Loucy (cell line): Measurements from ENCODE around the gene HIGD2A.

Source experiments
- H2AFZ ChIP-seq: fragments of 200-600 bp; sonication (generic); 2 replicates; pipeline ENCODE4 v1.6.0; 2016; ENCODE audit warnings: antibody characterized with exemption, mild to moderate bottlenecking, low read length, moderate library complexity
- H3F3A ChIP-seq: fragments of 200-600 bp; 2 replicates; pipeline ENCODE4 v1.6.0; 2016; ENCODE audit warnings: antibody characterized with exemption, low read depth, mild to moderate bottlenecking
- H3K27me3 ChIP-seq: fragments of 200-600 bp; sonication (generic); 2 replicates; pipeline ENCODE4 v1.6.1; 2014; ENCODE audit warnings: low read length, mild to moderate bottlenecking; ENCODE audit not compliant: insufficient read depth, poor library complexity, severe bottlenecking
- H3K36me3 ChIP-seq: fragments of 200-600 bp; sonication (generic); 2 replicates; pipeline ENCODE4 v1.6.1; 2016; ENCODE audit warnings: low read length; ENCODE audit not compliant: insufficient read depth
- H3K4me1 ChIP-seq: fragments of 200-600 bp; sonication (generic); 2 replicates; pipeline ENCODE4 v1.5.1; 2014; ENCODE audit warnings: low read length, mild to moderate bottlenecking; ENCODE audit not compliant: insufficient read depth, poor library complexity, severe bottlenecking
- H3K4me2 ChIP-seq: fragments of 200-600 bp; sonication (generic); 2 replicates; pipeline ENCODE4 v1.6.0; 2014; ENCODE audit warnings: antibody characterized with exemption, low read length, low read depth, mild to moderate bottlenecking; ENCODE audit not compliant: poor library complexity, severe bottlenecking
- H3K4me3 ChIP-seq: fragments of 200-600 bp; sonication (generic); 2 replicates; pipeline ENCODE4 v1.5.1; 2014; ENCODE audit warnings: low read length, mild to moderate bottlenecking, mixed read lengths; ENCODE audit not compliant: poor library complexity, severe bottlenecking
- H3K79me2 ChIP-seq: fragments of 200-600 bp; sonication (generic); 2 replicates; pipeline ENCODE4 v1.6.1; 2014; ENCODE audit warnings: low read length; ENCODE audit not compliant: insufficient read depth
- H3K9ac ChIP-seq: fragments of 200-600 bp; sonication (generic); 2 replicates; pipeline ENCODE4 v1.6.0; 2014; ENCODE audit warnings: mild to moderate bottlenecking, low read depth, low read length, moderate library complexity; ENCODE audit not compliant: poor library complexity, severe bottlenecking
- H3K9me2 ChIP-seq: fragments of 200-600 bp; sonication (generic); replicated peaks from 2 replicates; pipeline ENCODE4 v1.6.1; 2016; ENCODE audit warnings: low read depth, low read length, mixed read lengths
- H3K9me3 ChIP-seq: fragments of 200-600 bp; sonication (generic); 2 replicates; pipeline ENCODE4 v1.6.1; 2014; ENCODE audit warnings: mild to moderate bottlenecking, antibody characterized with exemption, low read length, low read depth; ENCODE audit not compliant: insufficient read depth
- H4K20me1 ChIP-seq: fragments of 200-600 bp; sonication (generic); 2 replicates; pipeline ENCODE4 v1.6.0; 2014; ENCODE audit warnings: antibody characterized with exemption, low read length, mild to moderate bottlenecking; ENCODE audit not compliant: insufficient read depth, poor library complexity, severe bottlenecking
- EZH2phosphoT487 ChIP-seq: fragments of 200-600 bp; IDR thresholded peaks from 2 replicates; pipeline ENCODE4 v1.6.1; 2018; ENCODE audit warnings: antibody characterized with exemption, mild to moderate bottlenecking, moderate library complexity, borderline replicate concordance
- TF ChIP-seq, protein P1 (sequence below): fragments of 200-600 bp; sonication (generic); conservative IDR thresholded peaks from 2 replicates; pipeline ENCODE4 v1.5.1; 2014; ENCODE audit warnings: mild to moderate bottlenecking, antibody characterized with exemption, low read length

The HIGD2A gene

DNA sequence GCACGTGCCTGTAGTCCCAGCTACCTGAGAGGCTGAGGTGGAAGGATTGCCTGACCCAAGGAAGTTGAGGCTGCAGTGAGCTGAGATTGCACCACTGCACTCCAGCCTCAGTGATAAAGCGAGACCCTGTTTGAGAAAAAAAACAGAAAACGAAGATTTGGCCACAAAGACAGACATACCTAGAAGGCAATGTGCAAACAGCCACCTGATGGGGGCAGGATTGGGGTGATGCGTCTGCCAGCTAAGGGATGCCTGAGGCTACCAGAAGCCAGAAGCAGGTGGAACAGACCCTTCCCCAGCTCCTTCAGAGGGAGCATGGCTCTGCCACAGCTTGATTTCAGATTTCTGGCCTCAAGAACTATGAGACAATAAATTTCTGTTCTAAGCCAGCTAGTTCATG, 2.9 kb downstream of the HIGD2A start:
- H3K9me2 ChIP-seq: no peaks in the 10 kb centered on the region
- H2AFZ ChIP-seq: no peak overlapping the region
- H3K4me1 ChIP-seq: peaks cover 3% of the 10 kb centered on the region
- H3F3A ChIP-seq: no peaks in the 10 kb centered on the region
- H3K9me3 ChIP-seq: no peaks in the 10 kb centered on the region
- H3K9ac ChIP-seq: no peak overlapping the region
- H4K20me1 ChIP-seq: no peaks in the 10 kb centered on the region
- TF ChIP-seq, protein P1, sequence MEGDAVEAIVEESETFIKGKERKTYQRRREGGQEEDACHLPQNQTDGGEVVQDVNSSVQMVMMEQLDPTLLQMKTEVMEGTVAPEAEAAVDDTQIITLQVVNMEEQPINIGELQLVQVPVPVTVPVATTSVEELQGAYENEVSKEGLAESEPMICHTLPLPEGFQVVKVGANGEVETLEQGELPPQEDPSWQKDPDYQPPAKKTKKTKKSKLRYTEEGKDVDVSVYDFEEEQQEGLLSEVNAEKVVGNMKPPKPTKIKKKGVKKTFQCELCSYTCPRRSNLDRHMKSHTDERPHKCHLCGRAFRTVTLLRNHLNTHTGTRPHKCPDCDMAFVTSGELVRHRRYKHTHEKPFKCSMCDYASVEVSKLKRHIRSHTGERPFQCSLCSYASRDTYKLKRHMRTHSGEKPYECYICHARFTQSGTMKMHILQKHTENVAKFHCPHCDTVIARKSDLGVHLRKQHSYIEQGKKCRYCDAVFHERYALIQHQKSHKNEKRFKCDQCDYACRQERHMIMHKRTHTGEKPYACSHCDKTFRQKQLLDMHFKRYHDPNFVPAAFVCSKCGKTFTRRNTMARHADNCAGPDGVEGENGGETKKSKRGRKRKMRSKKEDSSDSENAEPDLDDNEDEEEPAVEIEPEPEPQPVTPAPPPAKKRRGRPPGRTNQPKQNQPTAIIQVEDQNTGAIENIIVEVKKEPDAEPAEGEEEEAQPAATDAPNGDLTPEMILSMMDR: no peak
- TF ChIP-seq EZH2phosphoT487: no peak
- H3K27me3 ChIP-seq: no peaks in the 10 kb centered on the region
- no peaks in the 10 kb centered on the region for H3K36me3 ChIP-seq
- H3K4me2 ChIP-seq: no peak overlapping the region
- peaks cover 27% of the 10 kb centered on the region for H3K79me2 ChIP-seq
- no peak overlapping the region for H3K4me3 ChIP-seq

DNA sequence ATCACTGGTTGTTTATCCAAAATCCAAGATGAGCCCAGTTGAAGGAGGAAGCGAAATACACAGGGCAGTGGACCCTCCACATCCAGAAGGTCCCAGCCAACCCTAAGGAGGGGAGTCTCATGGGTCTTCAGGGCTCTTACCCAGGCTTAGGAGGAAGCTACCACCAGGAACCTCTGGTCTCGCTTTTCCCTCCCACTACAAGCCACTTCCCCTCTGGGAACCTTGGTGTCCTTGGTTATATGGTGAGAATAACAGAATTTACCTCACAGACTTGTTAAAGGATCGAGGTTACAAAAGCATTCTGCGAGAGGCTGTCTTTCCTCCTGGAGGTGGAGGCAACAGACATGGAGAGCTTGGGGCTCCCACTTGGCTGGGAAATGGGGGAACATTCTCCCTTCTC, 3.4 kb downstream of the HIGD2A start:
- Histone ChIP-seq H3K4me2 (no peak overlapping the region), H3K9me2 (no peaks in the 10 kb centered on the region), H3K79me2 (peaks cover 22% of the 10 kb centered on the region), H4K20me1 (no peaks in the 10 kb centered on the region), H3K4me1 (no peaks in the 10 kb centered on the region), H3K27me3 (no peaks in the 10 kb centered on the region), H3K36me3 (no peaks in the 10 kb centered on the region), H3K4me3 (no peak overlapping the region), H3K9ac (no peak overlapping the region), H2AFZ (no peak overlapping the region), H3K9me3 (no peaks in the 10 kb centered on the region), H3F3A (no peaks in the 10 kb centered on the region)
- no peak for TF ChIP-seq EZH2phosphoT487
- TF ChIP-seq, protein P1: no peak

DNA sequence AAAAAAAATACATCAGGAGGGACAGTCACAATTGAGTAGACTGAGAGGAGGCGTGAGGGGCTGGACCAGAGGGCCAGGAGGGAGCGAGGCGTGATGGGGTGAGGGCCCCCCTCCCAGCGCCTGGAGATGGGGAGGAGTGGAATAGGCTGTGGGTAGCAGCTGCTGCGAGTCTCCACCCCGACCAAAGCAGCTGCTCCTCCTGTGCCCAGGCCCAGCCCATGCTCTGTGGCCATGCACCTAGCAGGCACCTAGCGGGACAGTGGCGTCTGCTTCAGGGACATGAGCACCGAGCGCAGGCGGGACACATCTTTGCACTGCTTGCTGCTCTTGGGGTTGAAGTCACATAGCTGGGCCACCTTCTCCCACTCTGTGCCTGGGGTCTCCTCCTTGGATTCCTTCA, 4.0 kb downstream of the HIGD2A start:
- Histone ChIP-seq H3K4me2 (no peak overlapping the region), H3K4me3 (no peak overlapping the region), H3K4me1 (no peaks in the 10 kb centered on the region), H3K9me2 (no peaks in the 10 kb centered on the region), H3K9ac (no peak overlapping the region), H3K9me3 (no peaks in the 10 kb centered on the region), H3F3A (no peaks in the 10 kb centered on the region), H2AFZ (no peak overlapping the region), H3K36me3 (no peaks in the 10 kb centered on the region), H4K20me1 (no peaks in the 10 kb centered on the region), H3K27me3 (no peaks in the 10 kb centered on the region), H3K79me2 (peaks cover 16% of the 10 kb centered on the region)
- TF ChIP-seq EZH2phosphoT487: no peak
- TF ChIP-seq, protein P1: no peak
